Caki2 (cell line): ENCODE data around the gene U2AF1. TPM values are rescaled to one million over a fixed set of nuclear protein-coding genes. Genes with fewer than 3 reads are reported as not detected.
"Not testable (repeated sequence)": the region's sequence is repeated elsewhere in the genome, so short reads cannot be mapped to it uniquely, and the experiment has no call there.

Source experiments
- DNase-seq: peaks from one replicate; pipeline ENCODE4 v3.0.0-alpha.2; 2015; ENCODE audit warnings: low read depth
- in situ Hi-C: cut with HindIII; loops from 2 replicates; pipeline ENCODE4 v1.10.0; 2016; ENCODE audit warnings: low sequenced_read_pairs, low pct_unique_long_range_greater_than_20kb, mixed read lengths
- total RNA-seq: library from RNA; depleted of rRNA; stranded (reverse); fragments of >200 nt; shearing (Covaris generic); gene quantifications from 2 replicates; pipeline ENCODE4 v1.2.3, GENCODE V29; 2014; ENCODE audit warnings: low replicate concordance; rRNA removed

The U2AF1 gene, protein sequence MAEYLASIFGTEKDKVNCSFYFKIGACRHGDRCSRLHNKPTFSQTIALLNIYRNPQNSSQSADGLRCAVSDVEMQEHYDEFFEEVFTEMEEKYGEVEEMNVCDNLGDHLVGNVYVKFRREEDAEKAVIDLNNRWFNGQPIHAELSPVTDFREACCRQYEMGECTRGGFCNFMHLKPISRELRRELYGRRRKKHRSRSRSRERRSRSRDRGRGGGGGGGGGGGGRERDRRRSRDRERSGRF
- total RNA-seq: 127 and 207 TPM in 2 replicates

DNA sequence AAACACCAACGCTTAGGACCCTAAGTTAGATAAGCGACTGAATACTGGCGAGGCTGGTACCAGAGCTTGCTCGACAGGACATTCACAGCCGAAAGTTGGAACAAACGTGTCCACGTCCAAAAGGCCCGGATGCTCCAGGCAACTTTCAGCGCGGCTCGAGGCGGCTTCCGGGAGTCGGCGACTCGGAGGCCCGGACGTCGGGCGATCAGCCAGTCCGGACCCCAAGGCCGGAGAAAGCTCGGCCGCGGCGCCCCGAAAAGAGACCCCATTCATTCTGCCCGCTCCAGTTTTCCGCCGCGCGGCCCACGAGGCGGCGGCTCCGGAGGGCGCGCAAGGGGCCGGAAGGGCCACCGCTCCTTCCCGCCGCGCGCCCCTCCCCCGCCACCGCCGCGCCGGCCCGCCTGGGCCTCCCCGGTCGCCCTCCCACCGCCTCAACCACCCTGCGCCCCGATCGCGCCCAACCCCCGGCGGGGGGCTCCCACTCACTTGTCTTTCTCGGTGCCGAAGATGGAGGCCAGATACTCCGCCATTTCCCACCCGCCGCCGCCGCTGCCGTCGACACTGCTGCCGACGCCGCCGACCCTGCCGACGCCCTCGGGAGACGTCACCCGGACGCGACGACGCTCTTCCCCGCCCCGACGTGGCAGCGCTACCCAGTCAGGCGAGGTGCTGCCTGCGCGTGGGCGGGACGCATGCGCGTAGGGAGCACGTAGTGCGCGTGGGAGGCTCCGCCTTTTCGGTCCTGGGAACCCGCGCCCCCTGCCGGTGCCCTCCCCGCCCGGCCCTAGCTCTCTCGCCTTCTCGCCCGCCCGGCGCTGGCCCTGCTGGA, at the start of gene U2AF1:
U2AF1 (minus strand) TSS at position 606 of the 829 bp plus-strand sequence; CDS start at position 530, 76 bp downstream.
- peak; percentile 6 for DNase-seq
- in situ Hi-C loops: not testable (repeated sequence)

DNA sequence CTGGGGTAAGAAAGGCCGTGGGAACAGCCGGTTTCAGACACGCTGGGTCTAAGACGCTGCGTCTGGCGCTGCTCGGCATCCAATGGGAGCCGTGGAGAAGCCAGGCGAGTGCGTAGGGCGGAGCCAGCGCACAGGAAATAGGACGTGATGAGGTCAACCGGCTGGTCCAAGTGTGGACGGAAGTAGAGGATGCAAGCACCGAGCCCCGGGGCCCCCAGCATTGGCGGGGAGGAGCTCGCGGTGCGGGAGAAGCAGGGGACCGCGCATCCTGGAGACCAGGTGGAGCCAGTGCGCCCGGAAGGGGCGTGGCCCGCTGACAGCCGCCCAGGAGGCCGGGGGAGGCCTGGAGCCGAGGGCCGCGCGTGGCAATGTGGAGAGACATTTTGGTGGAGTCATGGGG, 46.2 kb upstream of the U2AF1 start:
- in situ Hi-C loops, DNase-seq: not testable (repeated sequence)

DNA sequence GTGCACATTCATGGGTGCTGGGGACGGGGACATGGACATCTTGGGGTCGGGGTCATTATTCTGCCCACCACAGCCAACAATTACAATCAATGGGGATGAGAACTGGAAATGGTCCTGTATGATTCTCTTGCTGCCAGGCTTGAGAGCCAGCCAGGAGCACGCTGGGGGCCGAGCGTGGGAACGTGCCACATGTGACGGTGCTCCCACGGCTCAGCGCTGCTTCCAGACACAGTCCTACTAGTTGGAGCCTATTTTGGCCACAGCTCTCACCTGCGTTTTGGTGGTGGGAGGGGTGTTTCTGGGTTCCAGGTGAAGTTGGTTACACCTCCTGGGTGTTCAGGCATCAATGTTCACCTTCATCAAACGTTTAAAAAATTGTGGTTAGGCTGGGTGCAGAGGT, 42.0 kb upstream of the U2AF1 start:
- DNase-seq, in situ Hi-C loops: not testable (repeated sequence)

DNA sequence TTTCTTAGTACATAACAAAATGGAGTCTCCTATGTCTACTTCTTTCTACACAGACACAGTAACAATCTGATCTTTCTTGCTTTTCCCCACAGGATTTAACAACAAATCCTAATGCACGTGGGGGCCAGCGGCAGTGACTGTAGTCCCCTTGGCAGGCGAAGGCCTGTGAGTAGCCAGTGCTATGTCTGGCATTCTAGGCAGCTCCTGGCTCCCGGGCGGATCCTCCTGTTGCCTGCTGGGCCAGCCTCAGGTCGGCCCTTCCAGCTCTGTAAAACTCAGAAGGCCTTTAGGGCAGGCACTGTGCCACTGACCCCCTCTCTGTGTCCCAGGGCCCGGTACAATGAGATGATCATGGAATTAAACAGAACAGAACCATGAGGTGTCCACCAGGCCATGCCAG, 40.6 kb upstream of the U2AF1 start:
- DNase-seq, in situ Hi-C loops: not testable (repeated sequence)

DNA sequence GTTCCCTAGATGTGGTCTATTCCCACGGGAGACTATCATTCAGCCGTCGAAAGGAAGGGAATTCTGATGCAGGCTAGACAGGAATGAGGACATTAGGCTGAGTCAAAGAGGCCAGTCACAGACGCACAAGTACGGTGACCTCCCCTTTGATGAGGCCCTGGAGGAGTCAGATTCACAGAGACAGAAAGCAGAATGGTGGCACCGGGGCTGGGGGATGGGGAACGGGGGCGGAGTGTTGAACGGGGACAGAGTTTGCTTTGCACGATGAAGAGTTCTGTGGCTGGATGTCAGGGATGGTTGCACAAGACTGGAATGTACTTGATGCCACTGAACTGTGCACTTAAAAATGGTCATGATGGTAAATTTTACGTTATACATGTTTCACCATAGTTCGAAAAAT, 39.3 kb upstream of the U2AF1 start:
- in situ Hi-C loops, DNase-seq: not testable (repeated sequence)

DNA sequence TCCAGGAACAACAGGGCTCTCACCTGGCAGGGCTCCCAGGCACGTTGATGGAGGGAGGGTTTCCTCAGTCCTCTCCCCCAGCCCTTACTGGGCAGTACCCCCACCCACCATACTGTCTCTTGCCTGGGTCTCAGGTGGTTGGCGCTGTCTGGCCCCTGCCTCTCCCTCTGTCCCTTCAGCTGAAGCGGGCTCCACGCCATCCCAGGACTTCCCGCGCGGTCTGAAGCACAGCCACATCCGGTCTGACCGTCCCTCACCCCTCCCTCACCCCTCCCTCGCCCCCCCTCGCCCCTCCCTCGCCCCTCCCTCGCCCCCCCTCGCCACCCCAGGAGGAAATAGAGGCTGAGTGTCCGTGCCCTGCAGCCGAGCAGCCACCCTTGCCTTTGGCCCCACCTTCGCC, 34.0 kb upstream of the U2AF1 start:
- DNase-seq, in situ Hi-C loops: not testable (repeated sequence)

DNA sequence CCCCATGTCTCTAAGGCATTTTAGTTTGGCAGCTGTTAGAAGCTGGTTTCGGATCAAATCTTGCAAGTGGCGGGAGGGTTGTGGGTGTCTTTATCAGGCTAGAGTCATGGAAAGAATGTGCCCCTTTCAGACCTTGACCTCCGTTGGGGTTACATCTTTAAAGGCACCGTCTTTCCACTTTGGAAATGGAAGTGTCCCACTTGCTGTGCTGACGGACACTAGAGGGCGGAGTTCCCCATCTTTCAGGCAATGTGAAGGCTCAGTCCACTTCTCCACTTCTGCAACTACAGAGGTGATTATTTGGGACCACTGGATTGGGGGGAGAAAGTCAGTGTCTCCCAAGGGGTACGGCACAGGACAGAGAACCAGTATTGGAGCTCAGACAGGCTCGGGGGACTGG, 31.6 kb upstream of the U2AF1 start:
- DNase-seq, in situ Hi-C loops: not testable (repeated sequence)

DNA sequence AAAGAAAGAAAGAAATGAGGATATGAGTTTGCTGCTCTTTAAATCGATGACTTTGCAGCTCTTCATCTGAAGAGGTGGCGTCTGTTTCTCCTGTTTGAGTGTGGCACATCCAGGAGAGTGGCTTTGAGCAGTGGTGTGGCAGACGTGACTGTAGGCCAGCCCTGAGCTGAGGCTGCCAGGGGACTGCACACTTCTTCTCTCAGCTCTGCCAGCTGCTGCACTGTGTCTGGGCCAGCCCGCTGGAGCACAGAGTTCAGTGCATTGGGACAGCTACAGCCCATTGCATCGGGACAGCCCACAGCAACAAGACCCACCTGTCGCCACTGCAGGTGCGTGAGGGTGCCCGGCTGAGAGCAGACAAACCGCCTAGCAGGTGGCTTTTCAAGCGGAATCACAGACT, 27.1 kb upstream of the U2AF1 start:
- in situ Hi-C loops, DNase-seq: not testable (repeated sequence)

DNA sequence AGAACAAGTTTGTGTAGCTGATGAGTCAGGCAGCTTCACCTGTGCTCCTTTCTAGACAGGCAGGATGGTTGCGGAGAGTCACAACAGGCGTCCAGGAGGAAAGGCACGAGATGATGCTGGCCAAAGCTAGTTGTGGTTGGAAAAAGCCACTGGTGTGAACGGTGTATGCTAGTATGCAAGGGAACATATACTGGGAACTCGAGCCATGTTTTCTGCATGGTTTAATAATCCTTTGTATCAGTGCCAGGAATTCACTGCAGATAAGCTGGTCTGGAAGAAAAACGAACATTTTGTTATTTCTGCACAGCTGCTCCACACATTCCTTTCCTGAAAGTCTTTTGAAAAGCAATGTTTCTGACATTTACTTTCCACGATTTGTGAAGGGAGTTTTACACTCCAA, 22.7 kb upstream of the U2AF1 start:
- DNase-seq, in situ Hi-C loops: not testable (repeated sequence)

DNA sequence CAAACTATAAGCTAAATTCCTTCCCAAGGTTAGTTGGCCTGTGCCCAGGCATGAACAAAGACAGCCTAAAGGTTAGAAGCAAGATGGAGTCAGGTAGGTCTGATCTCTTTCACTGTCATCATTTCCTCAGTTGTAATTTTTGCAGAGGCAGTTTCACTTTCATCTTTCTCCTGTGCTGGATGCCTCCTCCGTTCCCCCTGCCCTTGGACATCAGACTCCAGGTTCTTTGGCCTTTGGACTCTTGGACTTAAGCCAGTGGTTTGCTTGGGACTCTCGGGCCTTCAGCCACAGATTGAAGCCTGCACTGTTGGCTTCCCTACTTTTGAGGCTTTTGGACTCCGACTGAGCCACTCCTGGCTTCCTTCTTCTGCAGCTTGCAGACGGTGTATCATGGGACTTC, 8.6 kb upstream of the U2AF1 start:
- DNase-seq, in situ Hi-C loops: not testable (repeated sequence)

DNA sequence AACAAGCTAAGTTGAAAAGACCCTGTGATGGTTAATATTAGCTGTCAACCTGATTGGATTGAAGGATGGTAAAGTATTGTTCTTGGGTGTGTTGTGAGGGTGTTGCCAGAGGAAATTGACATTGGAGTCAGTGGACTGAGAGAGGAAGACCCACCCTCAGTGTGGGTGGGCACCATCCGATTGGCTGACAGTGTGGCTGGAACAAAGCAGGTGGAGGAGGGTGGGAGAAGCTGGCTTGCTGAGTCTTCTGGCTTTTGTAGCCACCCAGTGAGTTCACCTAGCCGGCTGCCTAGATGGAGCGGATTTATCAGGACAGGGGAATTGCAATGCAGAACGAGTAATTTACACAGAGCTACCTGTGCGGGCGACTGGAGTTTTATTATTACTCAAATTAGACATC, 7.1 kb upstream of the U2AF1 start:
- DNase-seq, in situ Hi-C loops: not testable (repeated sequence)

DNA sequence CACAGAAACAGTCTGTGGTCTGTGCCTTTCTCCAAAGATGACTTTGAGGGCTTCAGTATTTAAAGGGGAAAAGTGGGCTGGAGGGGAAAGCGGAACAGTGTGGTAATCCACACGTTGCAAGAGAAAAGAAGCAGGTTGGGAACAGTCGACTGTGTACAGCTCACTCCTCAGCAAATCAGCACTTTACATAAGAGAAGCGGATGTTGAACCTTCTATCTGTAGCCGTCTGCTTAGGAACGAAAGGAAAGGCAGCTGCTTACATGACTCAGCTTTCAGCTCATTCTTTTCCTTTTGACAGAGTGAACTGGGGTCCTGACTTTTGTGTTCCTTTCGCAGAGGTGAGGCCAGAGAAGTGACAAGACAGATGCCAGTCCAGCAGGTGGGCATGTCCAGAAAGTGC, 1.6 kb upstream of the U2AF1 start:
- DNase-seq, in situ Hi-C loops: not testable (repeated sequence)

DNA sequence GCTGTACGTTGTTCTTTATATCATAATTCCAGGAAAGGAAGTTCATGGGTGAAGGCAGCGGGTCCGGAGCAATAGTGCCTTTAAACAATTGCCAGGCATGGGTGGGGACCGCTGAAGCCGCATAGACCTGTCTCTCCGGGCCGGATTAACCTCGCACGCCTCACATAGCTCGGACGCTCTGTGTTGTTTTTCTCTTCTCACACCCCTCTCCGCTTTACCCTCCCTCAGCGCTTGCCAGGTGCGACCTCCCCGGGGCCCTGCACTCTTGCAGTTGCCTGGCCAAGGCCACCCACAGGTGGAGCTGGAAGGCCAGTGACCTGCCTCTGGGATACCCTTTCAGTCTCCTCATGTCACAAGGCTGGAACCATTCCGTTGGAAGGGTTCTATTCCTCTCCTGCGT, 807 bp upstream of the U2AF1 start:
- in situ Hi-C loops, DNase-seq: not testable (repeated sequence)

DNA sequence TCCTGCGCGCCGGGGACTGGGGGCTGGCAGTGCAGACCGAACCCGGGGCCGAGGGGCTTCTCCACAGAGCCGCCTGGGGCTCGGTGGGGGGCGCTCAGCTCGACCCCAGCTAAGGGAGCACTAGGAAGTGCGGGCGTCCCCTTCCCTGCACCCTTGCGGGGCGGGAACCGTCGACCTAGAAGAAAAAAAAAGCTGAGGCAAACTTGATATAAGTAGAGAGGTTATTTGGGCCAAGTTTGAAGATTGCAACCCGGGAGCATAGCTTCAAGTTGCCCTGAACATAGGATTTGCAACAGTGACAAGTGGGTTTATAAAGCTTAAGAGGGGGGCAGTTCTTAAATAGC, 396 bp upstream of the U2AF1 start:
- DNase-seq, in situ Hi-C loops: not testable (repeated sequence)

DNA sequence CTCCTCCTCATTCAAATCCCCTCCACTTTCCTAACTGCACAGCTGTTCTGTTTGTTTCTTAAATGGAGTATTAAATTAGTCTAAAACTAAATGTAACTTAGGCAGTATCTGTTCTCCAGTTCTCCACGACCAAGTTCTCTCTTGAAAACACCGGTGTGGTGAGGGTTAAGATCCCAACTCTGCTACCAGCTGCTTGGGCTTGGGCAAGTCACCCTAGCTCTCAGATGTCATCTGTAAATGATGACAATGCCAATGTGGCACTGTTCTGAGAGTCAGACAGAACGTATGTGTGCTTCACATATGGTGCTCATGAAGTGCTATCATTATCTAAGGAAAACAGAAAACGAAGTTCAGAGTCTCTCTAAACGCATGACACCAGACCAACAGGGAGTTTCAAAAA, 2.7 kb downstream of the U2AF1 start:
- DNase-seq, in situ Hi-C loops: not testable (repeated sequence)

DNA sequence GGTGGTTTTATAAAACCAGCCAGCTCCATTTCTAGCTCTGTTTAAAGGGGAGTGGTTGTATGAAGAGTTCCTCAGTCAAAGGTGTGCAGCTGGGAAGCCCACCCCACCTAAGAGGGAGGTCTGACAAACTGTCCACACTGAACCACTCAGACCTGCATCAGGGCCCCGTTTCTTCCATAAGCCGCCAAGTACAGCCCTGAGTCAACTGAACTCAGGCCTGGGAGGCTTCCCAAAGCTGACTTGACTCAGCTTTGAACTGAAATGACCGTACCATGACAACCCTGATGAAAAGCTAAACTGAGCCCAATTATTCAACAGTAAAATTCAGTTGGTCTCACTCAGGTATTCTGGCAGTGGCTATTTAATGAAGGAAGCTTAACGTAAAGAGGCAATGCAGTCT, 5.1 kb downstream of the U2AF1 start:
- DNase-seq, in situ Hi-C loops: not testable (repeated sequence)

DNA sequence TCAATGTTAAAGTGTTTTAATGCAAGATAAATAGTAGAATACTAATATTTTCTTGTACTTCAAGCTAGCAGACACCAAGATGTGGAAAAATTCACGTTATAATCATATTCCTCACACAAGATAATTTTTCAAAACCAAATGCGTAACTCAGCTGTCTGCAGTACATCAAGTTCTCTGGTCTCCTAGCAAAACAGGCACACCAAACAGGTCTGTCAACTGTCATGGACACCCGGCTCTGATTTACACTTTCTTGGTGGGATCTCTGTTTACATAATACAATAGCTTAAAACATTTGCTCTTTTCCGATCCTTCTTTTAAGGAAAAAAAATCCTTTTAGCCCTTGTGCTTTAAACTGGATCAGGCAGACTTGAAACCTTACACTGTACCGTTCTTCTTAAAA, 5.7 kb downstream of the U2AF1 start:
- in situ Hi-C loops, DNase-seq: not testable (repeated sequence)

DNA sequence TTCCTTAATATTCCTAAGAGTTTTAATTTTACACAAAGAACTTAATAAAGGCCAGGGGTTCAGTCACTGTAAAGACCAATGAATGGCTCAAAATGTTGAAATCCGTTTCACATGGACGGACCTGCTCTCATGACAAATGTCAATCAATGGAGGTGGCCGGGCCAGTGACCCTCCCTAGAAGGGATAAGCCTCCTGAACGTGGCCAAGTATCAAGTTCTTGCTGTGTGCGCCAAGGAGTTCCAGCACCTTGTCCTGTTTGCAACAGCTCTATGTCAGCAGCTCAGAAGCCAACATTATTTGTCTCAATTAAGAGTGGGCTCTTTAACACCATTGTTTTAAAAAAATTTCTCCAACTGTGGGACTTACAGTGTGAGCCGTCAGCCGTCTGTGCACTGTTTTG, 6.4 kb downstream of the U2AF1 start:
- DNase-seq, in situ Hi-C loops: not testable (repeated sequence)

DNA sequence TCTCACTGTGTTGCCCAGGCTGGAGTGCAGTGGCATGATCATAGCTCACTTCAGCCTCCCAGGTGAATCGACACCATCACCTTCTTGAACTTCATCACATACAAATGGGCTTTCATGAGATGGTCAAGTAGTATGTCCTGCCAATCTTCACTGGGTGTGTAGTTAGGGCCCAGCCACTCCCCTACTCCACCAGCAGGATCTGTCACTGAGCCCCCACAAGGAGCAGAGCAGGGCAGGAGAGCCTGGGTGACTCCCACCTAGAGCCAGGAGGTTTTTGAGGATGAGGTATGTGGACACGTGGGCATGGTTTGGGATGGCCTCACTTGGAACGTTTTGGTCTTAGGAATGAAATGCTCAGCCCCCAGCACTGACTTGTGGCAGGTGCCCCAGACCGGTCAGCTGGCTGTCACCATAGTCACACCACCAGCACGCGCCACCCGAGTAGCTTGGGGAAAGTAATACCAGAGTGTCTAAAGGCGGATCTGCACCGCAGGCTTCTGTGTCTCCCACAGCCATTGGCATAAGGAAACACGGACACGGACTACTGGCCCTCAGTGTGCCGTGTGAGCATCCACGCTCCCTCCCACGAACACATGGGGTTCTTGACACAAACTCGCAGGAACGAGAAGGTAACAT, 15.3 kb downstream of the U2AF1 start:
- DNase-seq: not testable (repeated sequence)

More for the DNA sequence above, 15.3 kb downstream of the U2AF1 start:
- in situ Hi-C loops: not testable (repeated sequence)
